WERI-Rb-1 (cell line): ENCODE data around the gene MAP2K7.

ENCODE experiments used
- DNase-seq: peaks from one replicate; pipeline ENCODE4 v3.0.0-alpha.2; 2020
- H3K27ac ChIP-seq: fragments of 250-450 bp; sonication (Bioruptor Pico); 2 replicates; pipeline ENCODE4 v1.5.1; 2020; ENCODE audit warnings: mild to moderate bottlenecking, moderate library complexity
- H3K27me3 ChIP-seq: fragments of 250-450 bp; sonication (Bioruptor Pico); 2 replicates; pipeline ENCODE4 v1.5.1; 2021; ENCODE audit warnings: mild to moderate bottlenecking, low read depth, moderate library complexity; ENCODE audit not compliant: insufficient read depth, severe bottlenecking
- H3K36me3 ChIP-seq: fragments of 250-450 bp; sonication (Bioruptor Pico); 2 replicates; pipeline ENCODE4 v1.5.1; 2020; ENCODE audit warnings: mild to moderate bottlenecking, moderate library complexity
- H3K4me3 ChIP-seq: 2 replicates; pipeline ENCODE4 v1.5.1; 2011; ENCODE audit warnings: low read depth, mild to moderate bottlenecking, control low read depth, low read length
- H3K9me3 ChIP-seq: fragments of 250-450 bp; sonication (Bioruptor Pico); 2 replicates; pipeline ENCODE4 v1.5.1; 2021; ENCODE audit warnings: mild to moderate bottlenecking, moderate library complexity; ENCODE audit not compliant: severe bottlenecking
- TF ChIP-seq, protein P1 (sequence below): IDR thresholded peaks from 2 replicates; pipeline ENCODE4 v1.5.1; 2011; ENCODE audit warnings: low read depth, mild to moderate bottlenecking, control low read depth, inconsistent platforms, low read length

The MAP2K7 gene

DNA sequence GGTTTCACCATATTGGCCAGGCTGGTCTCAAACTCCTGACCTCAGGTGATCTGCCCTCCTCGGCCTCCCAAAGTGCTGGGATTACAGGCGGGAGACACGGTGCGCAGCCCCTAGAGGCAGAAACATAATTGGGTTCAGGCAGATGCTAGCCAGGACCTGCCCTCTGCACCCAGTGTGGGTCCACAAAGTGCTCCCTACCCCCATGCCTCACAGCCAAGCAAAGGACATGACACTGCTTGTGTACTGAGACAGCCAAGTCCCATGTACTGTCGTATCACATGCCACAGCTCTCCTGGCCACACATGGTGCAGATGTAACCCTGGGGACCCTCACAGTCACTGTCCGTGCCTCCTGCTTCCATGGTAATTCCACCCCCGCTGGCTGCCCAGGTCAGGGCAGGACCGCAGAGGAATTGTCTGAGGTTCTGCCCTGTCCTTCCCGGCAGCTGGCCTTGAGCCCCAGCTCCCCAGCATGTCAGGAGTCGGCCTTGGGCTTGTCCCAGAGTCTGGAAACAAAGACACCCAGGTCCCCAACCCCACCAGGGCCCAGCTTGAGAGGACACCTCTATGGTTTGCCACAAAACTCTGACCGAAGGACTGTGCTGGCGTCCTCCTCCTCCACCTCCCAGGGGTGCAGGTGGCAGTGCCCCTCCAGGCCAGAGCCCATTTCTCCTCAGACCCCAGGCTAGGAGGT, 37.1 kb upstream of the MAP2K7 start:
- Histone ChIP-seq H3K27ac (peak overlapping the region; percentile 59), H3K27me3 (no peaks in the 10 kb centered on the region), H3K9me3 (no peaks in the 10 kb centered on the region), H3K36me3 (peaks cover 54% of the 10 kb centered on the region), H3K4me3 (no peak overlapping the region)
- TF ChIP-seq, protein P1, sequence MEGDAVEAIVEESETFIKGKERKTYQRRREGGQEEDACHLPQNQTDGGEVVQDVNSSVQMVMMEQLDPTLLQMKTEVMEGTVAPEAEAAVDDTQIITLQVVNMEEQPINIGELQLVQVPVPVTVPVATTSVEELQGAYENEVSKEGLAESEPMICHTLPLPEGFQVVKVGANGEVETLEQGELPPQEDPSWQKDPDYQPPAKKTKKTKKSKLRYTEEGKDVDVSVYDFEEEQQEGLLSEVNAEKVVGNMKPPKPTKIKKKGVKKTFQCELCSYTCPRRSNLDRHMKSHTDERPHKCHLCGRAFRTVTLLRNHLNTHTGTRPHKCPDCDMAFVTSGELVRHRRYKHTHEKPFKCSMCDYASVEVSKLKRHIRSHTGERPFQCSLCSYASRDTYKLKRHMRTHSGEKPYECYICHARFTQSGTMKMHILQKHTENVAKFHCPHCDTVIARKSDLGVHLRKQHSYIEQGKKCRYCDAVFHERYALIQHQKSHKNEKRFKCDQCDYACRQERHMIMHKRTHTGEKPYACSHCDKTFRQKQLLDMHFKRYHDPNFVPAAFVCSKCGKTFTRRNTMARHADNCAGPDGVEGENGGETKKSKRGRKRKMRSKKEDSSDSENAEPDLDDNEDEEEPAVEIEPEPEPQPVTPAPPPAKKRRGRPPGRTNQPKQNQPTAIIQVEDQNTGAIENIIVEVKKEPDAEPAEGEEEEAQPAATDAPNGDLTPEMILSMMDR: peak; percentile 10; the same call in 1 of the 2 replicates
- no peak for DNase-seq

DNA sequence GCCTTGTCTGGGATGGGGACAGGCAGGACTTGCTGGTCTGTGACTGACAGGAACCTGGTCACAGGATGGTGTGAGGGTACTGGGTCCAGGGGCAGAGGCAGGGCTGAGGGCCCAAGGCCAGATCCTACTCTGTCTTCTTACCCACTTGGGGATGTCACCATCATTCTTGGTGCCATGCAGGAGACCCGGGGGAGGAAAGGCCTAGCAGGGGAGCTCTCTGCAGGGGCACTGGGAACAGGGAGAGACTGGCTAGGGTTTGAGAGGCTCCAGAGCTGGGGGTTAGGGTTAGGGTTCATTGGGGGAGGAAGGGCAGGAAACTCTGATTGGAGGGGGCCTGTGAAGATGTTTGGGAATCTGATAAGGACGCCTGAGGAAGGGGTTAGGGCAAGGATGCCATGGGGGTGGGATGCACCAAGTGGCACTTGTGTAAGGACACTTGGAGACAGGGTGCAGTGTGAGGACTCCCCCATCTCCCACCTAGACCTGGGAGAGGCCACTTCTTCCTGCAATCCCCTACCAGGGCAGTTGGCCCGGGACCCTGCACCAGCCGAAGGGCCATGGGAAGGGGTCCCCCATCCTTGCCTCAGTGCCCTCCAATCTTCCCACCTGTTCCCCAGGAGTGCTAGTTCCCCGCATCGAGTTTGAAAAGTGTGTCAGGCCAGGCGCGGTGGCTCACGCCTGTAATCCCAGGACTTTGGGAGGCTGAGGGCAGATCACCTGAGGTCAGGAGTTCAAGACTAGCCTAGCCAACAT, 36.4 kb upstream of the MAP2K7 start:
- Histone ChIP-seq H3K36me3 (peaks cover 55% of the 10 kb centered on the region), H3K27me3 (no peaks in the 10 kb centered on the region), H3K27ac (peak overlapping the region; percentile 59), H3K4me3 (no peak overlapping the region), H3K9me3 (no peaks in the 10 kb centered on the region)
- DNase-seq: no peak
- TF ChIP-seq, protein P1: no peak

DNA sequence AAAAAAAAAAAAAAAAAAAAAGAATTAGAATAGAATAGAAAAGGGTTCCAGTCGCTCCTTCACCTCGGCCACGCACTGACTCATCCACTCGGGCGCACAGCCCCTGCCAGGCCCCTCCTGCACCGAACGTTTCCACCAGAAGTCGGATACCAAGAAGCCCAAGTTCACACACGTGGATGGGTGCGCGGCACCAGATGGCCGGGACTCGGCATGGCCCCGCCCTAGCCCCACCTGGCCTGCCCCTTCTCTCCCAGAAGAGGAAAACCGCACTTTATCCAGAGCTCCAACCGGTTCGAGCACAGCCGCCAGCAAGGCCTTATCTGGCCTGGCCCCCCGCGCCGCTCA, 35.4 kb upstream of the MAP2K7 start:
- TF ChIP-seq, protein P1: no peak
- no peaks in the 10 kb centered on the region for H3K27me3 ChIP-seq
- peaks cover 63% of the 10 kb centered on the region for H3K36me3 ChIP-seq
- peak overlapping the region; percentile 62 for H3K27ac ChIP-seq
- no peaks in the 10 kb centered on the region for H3K9me3 ChIP-seq
- no peak overlapping the region for H3K4me3 ChIP-seq
- peak; percentile 69 for DNase-seq

DNA sequence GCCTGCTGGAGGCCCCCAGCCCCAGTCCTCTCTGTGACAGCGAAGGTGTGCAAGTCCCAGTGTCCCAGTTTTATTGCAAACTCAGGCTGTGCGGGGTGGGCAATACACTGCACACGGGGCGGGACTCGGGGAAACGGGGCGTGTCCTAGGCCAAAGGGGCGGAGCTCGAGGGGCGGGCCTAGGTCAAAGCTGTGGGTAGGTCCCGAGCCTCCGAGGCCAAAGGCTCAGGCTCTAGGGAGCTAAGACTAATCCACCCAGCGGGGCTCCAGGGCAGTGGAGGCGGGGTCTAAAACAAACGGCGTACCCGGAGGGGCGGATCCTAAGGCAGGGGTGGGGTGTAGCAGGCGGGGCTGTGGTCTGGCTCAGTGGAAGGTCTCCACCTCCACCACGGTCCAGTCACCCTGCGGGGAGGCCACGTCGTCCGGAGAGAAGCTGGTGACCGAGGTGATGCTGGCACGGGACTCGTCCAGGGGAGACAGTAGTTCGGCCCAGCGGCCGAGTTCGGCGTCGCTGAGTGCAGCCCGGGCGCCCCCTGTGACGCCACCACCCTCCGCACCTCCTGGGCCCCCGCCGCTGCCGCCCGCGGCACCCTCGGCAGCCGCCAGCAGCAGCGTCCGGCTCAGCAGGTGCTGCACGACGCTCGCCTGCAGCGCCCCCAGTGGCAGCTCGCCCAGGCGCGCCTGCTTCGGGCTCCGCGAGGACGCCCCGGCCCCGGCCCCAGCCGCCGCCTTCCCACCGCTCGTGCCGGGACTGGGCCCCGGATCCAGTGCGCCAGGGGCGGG, 34.8 kb upstream of the MAP2K7 start:
- no peak overlapping the region for H3K4me3 ChIP-seq
- TF ChIP-seq, protein P1: peak; percentile 13; the same call in 1 of the 2 replicates
- peak overlapping the region; percentile 62 for H3K27ac ChIP-seq
- DNase-seq: peak; percentile 75
- peaks cover 58% of the 10 kb centered on the region for H3K36me3 ChIP-seq
- H3K9me3 ChIP-seq: no peaks in the 10 kb centered on the region
- no peaks in the 10 kb centered on the region for H3K27me3 ChIP-seq

DNA sequence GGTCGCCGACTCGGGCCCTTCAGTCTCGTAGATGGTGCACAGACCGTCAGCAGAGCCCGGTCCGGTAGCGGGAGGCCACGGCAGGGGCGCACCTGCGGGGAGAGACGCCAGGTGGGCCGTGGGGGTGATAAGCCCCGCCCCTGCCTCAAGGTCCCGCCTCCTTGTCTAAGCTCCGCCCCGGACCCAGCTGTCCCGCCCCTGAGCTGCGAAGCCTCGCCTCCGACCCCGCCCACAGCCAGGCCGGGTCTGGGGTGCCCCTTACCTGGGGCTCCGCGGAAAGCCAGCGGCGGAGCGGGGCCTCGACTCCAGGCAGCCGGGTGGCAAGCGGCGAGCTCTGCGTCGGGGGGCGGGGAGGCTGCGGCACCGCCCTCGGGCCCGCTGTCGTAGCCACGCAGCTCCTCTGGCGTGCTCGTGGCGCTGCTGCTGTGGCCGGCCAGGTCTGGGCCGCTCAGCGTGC, 34.2 kb upstream of the MAP2K7 start:
- peaks cover 55% of the 10 kb centered on the region for H3K36me3 ChIP-seq
- H3K27ac ChIP-seq: no peak overlapping the region
- H3K4me3 ChIP-seq: no peak overlapping the region
- TF ChIP-seq, protein P1: no peak
- no peaks in the 10 kb centered on the region for H3K27me3 ChIP-seq
- no peaks in the 10 kb centered on the region for H3K9me3 ChIP-seq
- no peak for DNase-seq
